ENCODE data around the gene CELF4. TPM values are rescaled to one million over a fixed set of nuclear protein-coding genes. Genes with fewer than 3 reads are reported as not detected.

The CELF4 gene
- total and polyA plus RNA-seq, 2 donors (not counting 3 experiments of a cell fraction or from before 2014, with no cell fraction given): not detected

- H3K36me3 ChIP-seq (ENCODE audit: control insufficient read depth in 2 of 2, extremely low read depth in 1 of 2, insufficient read depth in 2 of 2, low read length in 2 of 2): no peaks in the 10 kb centered on the region
- DNase-seq (ENCODE audit: low read depth, low spot score) (no peak), FAIRE-seq (no peak)
- H3K4me2 ChIP-seq (ENCODE audit: insufficient read depth, low read length): no peak overlapping the region
- H3K27me3 ChIP-seq (ENCODE audit: control insufficient read depth in 2 of 2, insufficient read depth in 2 of 2, low read length in 2 of 2): no peaks in the 10 kb centered on the region
- intact Hi-C loops (cut with micrococcal nuclease) (loop anchor here (2.0 kb wide), 1 partner anchor 93 kb away; no protein-coding TSS in a partner anchor), dilution Hi-C loops (cut with MboI; ENCODE audit: extremely low pct_ligation_motif_present, low sequenced_read_pairs) (no loop called here)
- no TSS peak for BruUV-seq (replicated peaks)
- CTCF ChIA-PET: interaction anchor here (2.2 kb wide), 1 partner anchor 92 kb away, joined by 8 read pairs; no protein-coding TSS in a partner anchor
- H3K9ac ChIP-seq (replicated peaks; ENCODE audit: extremely low read depth, insufficient read depth, low read length): no peak overlapping the region
- H3K4me3 ChIP-seq (replicated peaks in 1 of 3; ENCODE audit: insufficient read depth in 1 of 3, low read depth in 1 of 3, low read length in 3 of 3): no peak overlapping the region
- POLR2A ChIA-PET: no interaction called here
- no peak overlapping the region for H2AFZ ChIP-seq (ENCODE audit: low read depth, low read length)
- H3K27ac ChIP-seq (ENCODE audit: insufficient read depth, low read depth, low read length): no peak overlapping the region
- H3K4me1 ChIP-seq (ENCODE audit: control insufficient read depth, extremely low read depth, insufficient read depth, low read length): no peaks in the 10 kb centered on the region
- no peaks in the 10 kb centered on the region for H4K20me1 ChIP-seq (replicated peaks; ENCODE audit: control insufficient read depth, extremely low read depth, insufficient read depth, low read length)
- no peaks in the 10 kb centered on the region for H3K9me1 ChIP-seq (replicated peaks; ENCODE audit: control insufficient read depth, extremely low read depth, insufficient read depth, low read length)
- H3K79me2 ChIP-seq (ENCODE audit: control insufficient read depth, insufficient read depth, low read length): no peaks in the 10 kb centered on the region
- TF ChIP-seq EZH2 (IDR thresholded peaks at IDR 0.05; ENCODE audit: borderline replicate concordance, low read depth, low read length, severe bottlenecking) (no peak), GATA2 (IDR thresholded peaks at IDR 0.05; ENCODE audit: insufficient read depth, insufficient read length, low read depth, low read length) (no peak), POLR2A (IDR thresholded peaks at IDR 0.05; ENCODE audit: low read depth, low read length) (no peak), POLR2AphosphoS5 (IDR thresholded peaks at IDR 0.05; ENCODE audit: insufficient read depth, low read depth, low read length) (no peak), FOS (IDR thresholded peaks at IDR 0.05; ENCODE audit: borderline replicate concordance, insufficient read depth, low read length) (no peak), MAX (IDR thresholded peaks at IDR 0.05; ENCODE audit: insufficient read depth, insufficient read length) (no peak), JUN (IDR thresholded peaks at IDR 0.05; ENCODE audit: borderline replicate concordance, insufficient read depth, insufficient read length, low read depth) (no peak), CTCF (IDR thresholded peaks at IDR 0.05; ENCODE audit: extremely low read depth in 1 of 2, insufficient read depth in 1 of 2, low read depth in 1 of 2, low read length in 2 of 2) (no peak), MYC (IDR thresholded peaks at IDR 0.05; ENCODE audit: low read depth, low read length) (no peak)
- H3K9me3 ChIP-seq (replicated peaks; ENCODE audit: control insufficient read depth, insufficient read depth, low read length): no peaks in the 10 kb centered on the region
Observed at GRCh38 chr18:37445836-37446235, 119.8 kb downstream of the CELF4 start.
